ENCODE measurements around the gene OR4K15.
"Not testable (repeated sequence)": the region's sequence is repeated elsewhere in the genome, so short reads cannot be mapped to it uniquely, and the experiment has no call there.

Gene OR4K15, protein sequence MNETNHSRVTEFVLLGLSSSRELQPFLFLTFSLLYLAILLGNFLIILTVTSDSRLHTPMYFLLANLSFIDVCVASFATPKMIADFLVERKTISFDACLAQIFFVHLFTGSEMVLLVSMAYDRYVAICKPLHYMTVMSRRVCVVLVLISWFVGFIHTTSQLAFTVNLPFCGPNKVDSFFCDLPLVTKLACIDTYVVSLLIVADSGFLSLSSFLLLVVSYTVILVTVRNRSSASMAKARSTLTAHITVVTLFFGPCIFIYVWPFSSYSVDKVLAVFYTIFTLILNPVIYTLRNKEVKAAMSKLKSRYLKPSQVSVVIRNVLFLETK

DNA sequence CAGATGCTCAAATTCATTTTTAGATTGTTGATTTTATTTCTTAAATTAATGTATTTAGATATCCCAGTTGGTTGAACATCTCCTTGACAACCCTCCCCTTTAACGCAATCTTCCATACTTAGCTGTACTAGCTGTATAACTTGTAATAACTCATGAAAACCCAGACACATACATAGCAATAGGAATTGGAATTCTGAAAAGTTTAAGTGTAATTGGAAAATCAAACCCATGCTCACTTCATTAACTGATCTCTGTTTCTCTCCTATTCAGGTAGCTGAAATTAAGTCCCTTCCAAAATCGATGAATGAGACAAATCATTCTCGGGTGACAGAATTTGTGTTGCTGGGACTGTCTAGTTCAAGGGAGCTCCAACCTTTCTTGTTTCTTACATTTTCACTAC, at the start of gene OR4K15:
OR4K15 (plus strand) TSS at position 301 of the 400 bp plus-strand sequence; CDS start at position 301, 0 bp downstream.
- no peak for DNase-seq

- no peak for DNase-seq
These were observed 44.8 kb upstream of the OR4K15 start, which contains the start of gene OR4K1 for GRCh38 chr14:19930617-19931016. Gene OR4K1 (plus strand): TSS chr14:19930917. CDS start chr14:19935667, 4,750 bp downstream.

GRCh38 chr14:19941668-19942067, 33.7 kb upstream of the OR4K15 start:
- no peak for DNase-seq

- peak in 1 of 2 experiments; percentile 17 for DNase-seq
These were observed 27.8 kb upstream of the OR4K15 start for GRCh38 chr14:19947413-19948090.

GRCh38 chr14:19949218-19949617, 26.2 kb upstream of the OR4K15 start:
- DNase-seq = no peak

- not testable (repeated sequence) for DNase-seq
These were observed 5.7 kb upstream of the OR4K15 start for GRCh38 chr14:19969735-19970134.

DNA sequence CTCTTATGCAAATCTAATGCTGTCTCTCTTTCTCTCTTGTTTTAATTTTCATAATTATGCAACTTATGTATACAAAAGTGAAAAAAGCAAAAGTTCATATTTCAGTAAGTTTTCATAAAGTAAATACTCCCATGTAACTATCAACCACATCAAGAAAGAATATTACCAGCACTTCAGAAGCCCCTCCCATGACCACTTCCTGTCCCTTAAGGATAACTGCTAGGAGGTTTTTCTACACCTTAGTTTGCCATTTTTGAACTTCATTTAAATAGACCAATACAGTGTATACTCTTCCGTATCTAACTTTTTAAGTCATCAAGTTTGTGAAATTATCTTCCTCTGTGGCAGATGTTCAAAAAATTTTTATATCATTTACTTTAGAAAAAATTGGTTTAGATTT, 547 bp upstream of the OR4K15 start:
- DNase-seq = no peak

DNA sequence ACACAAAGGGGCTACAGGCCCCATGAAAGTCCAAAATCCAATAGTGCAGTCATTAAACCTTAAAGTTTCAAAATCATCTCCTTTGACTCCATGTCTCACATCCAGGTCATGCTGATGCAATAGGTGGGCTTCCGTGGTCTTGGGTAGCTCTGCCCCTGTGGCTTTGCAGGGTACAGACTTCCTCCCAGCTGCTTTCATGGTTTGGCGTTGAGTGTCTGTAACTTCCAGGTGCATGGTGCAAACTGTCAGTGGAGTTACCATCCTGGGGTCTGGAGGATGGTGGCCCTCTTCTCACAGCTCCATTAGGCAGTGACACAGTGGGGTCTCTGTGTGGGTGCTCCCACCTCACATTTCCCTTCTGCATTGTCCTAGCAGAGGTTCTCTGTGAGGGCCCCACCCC, 18.0 kb downstream of the OR4K15 start:
- DNase-seq = no peak

DNA sequence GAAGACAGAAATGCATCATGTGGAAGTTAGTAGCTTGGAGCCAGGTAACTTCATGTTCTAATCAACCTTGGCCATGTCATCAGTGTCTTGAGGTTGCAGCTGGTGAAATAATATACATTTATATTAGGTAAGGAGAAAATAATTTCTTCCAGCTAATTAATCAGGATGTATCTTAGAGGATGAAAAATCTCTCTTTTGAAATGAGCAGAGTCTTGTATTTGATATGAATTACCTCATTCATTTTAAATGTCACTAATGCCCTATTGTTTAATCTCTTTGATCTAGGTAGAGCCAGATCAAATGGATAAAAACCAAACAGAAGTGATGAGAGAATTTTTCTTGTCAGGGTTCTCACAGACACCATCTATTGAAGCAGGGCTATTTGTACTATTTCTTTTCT, 26.5 kb downstream of the OR4K15 start, which contains the start of gene OR4Q2:
OR4Q2 (plus strand) TSS at position 301 of the 400 bp plus-strand sequence.
- DNase-seq = no peak

GRCh38 chr14:20002319-20002718, 26.9 kb downstream of the OR4K15 start:
- no peak for DNase-seq

DNA sequence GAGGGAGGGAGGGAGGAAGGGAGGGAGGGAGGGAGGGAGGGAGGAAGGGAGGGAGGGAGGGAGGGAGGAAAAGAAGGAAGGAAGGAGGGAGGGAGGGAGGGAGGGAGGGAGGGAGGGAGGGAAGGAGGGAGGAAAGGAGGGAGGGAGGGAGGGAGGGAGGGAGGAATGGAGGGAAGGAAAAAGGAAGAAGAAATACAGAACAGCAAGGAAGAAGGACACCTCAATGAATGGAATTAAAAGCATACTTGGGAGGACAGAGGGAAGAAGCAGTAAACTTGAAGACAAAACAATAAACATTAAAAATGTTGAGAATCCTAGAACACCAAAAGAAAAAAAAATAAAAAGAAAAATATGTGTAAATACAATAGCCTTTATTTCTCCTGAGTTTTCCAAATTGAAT, 32.8 kb downstream of the OR4K15 start:
- no peak for DNase-seq

DNA sequence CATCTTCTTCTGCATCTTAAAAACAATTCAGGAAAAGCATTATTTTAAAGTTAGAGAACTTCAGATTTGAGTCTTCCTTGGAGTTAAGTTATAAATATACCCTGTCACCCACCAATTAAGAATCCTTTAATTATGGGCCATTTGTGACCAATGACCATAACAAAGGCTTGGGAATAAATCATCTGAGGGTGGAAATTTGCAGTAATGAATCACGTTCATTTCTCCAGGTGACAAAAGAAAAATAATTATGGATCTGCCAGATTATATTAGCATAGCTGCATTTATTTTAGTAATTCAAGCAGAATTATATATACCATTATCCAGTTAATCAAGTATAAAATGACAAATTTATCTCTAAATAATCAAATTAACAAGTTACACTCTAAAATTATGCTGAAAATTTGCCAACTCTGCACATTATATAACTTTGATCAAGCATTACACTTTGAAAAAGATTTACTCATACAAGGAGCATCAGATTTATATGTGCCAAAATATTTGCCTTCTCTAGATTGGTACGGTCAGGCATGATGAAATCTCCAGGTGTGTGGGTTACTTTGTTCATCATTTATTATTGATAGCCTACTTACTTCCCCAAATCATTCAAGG, 44.0 kb downstream of the OR4K15 start, which contains the start of gene OR4K14:
OR4K14 (minus strand) TSS at position 51 of the 609 bp plus-strand sequence. CDS start 4,114 bp downstream, outside the sequence.
- no peak for DNase-seq

All from SW 1271 (cell line).